Measurements from ENCODE around the gene WDR27. TPM values are rescaled to one million over a fixed set of nuclear protein-coding genes. Genes with fewer than 3 reads are reported as not detected.

The WDR27 gene
- total RNA-seq, 1 donor: 23.9 TPM

GRCh38 chr6:169452869-169453620, 248.8 kb downstream of the WDR27 start:
- peaks cover 32% of the 10 kb centered on the region for H3K4me1 ChIP-seq (ENCODE audit: insufficient read depth, low read length)
- no peaks in the 10 kb centered on the region for H3K36me3 ChIP-seq (ENCODE audit: insufficient read depth, low read length)
- peak overlapping the region; percentile 80 for H3K4me2 ChIP-seq (ENCODE audit: insufficient read depth, low read length)
- DNase-seq (ENCODE audit: insufficient read length, low spot score, missing footprints): no peak
- H3K27me3 ChIP-seq (ENCODE audit: insufficient read depth, low read length): no peaks in the 10 kb centered on the region
- H4K20me1 ChIP-seq (ENCODE audit: insufficient read depth, low read length): no peaks in the 10 kb centered on the region
- peak overlapping the region; percentile 91 for H2AFZ ChIP-seq (ENCODE audit: low read length)
- H3K4me3 ChIP-seq (ENCODE audit: insufficient read depth, low read length): no peak overlapping the region
- H3K27ac ChIP-seq (ENCODE audit: low read depth, low read length): peak overlapping the region; percentile 82
- H3K79me2 ChIP-seq (ENCODE audit: insufficient read depth, low read length): no peaks in the 10 kb centered on the region
- H3K9me3 ChIP-seq (ENCODE audit: low read depth, low read length): no peaks in the 10 kb centered on the region
- TF ChIP-seq, protein P1, sequence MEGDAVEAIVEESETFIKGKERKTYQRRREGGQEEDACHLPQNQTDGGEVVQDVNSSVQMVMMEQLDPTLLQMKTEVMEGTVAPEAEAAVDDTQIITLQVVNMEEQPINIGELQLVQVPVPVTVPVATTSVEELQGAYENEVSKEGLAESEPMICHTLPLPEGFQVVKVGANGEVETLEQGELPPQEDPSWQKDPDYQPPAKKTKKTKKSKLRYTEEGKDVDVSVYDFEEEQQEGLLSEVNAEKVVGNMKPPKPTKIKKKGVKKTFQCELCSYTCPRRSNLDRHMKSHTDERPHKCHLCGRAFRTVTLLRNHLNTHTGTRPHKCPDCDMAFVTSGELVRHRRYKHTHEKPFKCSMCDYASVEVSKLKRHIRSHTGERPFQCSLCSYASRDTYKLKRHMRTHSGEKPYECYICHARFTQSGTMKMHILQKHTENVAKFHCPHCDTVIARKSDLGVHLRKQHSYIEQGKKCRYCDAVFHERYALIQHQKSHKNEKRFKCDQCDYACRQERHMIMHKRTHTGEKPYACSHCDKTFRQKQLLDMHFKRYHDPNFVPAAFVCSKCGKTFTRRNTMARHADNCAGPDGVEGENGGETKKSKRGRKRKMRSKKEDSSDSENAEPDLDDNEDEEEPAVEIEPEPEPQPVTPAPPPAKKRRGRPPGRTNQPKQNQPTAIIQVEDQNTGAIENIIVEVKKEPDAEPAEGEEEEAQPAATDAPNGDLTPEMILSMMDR (IDR thresholded peaks at IDR 0.05; ENCODE audit: extremely low read depth, low read depth, low read length): no peak

DNA sequence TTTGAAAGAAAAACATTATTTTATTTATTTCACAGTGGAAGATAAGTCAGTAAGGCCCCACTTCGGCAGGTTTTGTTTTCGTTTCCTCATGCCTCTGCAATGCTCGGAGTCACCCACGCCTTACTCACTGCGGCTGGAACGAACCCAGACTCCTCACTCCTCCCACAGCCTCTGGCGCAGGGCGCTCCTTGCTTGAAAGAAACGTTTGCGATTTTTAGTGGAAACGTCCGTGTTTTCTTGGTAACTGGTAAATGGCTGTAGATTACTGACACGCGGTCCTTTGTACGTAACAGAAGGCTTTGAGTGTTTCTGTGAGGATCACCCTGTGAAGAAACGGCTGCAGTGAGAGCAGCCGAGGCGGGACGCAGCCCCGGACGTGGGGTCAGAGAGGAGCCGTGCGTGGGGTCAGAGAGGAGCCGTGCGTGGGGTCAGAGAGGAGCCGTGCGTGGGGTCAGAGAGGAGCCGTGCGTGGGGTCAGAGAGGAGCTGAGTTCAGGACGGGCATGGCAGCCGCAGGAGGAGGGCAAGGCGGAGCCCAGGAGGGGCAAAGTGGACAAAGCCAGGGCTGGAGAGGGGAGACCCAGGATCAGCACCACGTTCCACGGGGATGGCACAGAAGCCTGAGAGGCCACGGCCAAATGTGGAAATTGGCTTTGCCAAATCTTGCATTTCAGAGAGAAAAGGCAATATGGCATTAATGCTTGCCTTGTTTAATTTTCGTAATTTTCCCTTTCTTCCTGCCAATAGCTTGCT, 249.5 kb downstream of the WDR27 start:
- no peaks in the 10 kb centered on the region for H3K79me2 ChIP-seq (ENCODE audit: insufficient read depth, low read length)
- H4K20me1 ChIP-seq (ENCODE audit: insufficient read depth, low read length): no peaks in the 10 kb centered on the region
- H3K4me3 ChIP-seq (ENCODE audit: insufficient read depth, low read length): peak overlapping the region; percentile 63
- H3K4me1 ChIP-seq (ENCODE audit: insufficient read depth, low read length): peaks cover 32% of the 10 kb centered on the region
- peak overlapping the region; percentile 82 for H3K27ac ChIP-seq (ENCODE audit: low read depth, low read length)
- peak overlapping the region; percentile 80 for H3K4me2 ChIP-seq (ENCODE audit: insufficient read depth, low read length)
- no peaks in the 10 kb centered on the region for H3K27me3 ChIP-seq (ENCODE audit: insufficient read depth, low read length)
- TF ChIP-seq, protein P1 (IDR thresholded peaks at IDR 0.05; ENCODE audit: extremely low read depth, low read depth, low read length): no peak
- no peaks in the 10 kb centered on the region for H3K9me3 ChIP-seq (ENCODE audit: low read depth, low read length)
- peak; percentile 93 for DNase-seq (ENCODE audit: insufficient read length, low spot score, missing footprints)
- peak overlapping the region; percentile 91 for H2AFZ ChIP-seq (ENCODE audit: low read length)
- no peaks in the 10 kb centered on the region for H3K36me3 ChIP-seq (ENCODE audit: insufficient read depth, low read length)

DNA sequence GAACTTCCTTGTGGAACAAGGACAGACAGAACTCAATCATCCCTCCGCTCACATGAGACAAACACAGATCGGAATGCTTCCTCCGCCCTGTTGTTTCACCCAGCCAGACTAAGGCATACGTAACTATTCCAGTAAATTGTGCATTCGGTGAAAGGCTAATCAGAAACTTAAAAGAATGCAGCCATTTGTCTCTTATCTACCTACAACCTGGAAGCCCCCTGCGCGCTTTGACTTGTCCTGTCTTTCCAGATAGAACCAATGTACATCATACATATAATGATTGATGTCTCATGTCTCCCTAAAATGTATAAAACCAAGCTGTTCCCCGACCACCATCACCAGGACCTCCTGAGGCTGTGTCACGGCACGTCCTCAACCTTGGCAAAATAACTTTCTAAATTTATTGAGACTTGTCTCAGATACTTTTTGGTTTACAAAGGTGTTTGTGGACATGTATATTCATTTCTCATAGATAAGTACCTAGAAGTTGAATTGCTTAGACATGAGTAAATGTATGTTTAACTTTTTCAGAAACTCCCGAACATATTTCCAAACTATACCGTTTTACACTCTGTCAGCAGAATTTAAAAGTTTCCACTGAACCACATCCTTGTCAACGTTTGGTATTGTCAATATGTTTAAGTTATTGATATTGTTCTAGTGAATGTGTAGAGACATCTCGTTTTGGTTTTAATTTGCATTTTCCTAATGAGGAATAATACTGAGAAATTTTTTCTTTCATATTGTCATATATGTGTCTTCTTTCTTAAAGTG, 250.6 kb downstream of the WDR27 start:
- H4K20me1 ChIP-seq (ENCODE audit: insufficient read depth, low read length): no peaks in the 10 kb centered on the region
- H3K4me2 ChIP-seq (ENCODE audit: insufficient read depth, low read length): peak overlapping the region; percentile 80
- DNase-seq (ENCODE audit: insufficient read length, low spot score, missing footprints): no peak
- H2AFZ ChIP-seq (ENCODE audit: low read length): no peak overlapping the region
- no peaks in the 10 kb centered on the region for H3K27me3 ChIP-seq (ENCODE audit: insufficient read depth, low read length)
- H3K27ac ChIP-seq (ENCODE audit: low read depth, low read length): peak overlapping the region; percentile 82
- H3K4me3 ChIP-seq (ENCODE audit: insufficient read depth, low read length): peak overlapping the region; percentile 63
- no peaks in the 10 kb centered on the region for H3K79me2 ChIP-seq (ENCODE audit: insufficient read depth, low read length)
- TF ChIP-seq, protein P1 (IDR thresholded peaks at IDR 0.05; ENCODE audit: extremely low read depth, low read depth, low read length): no peak
- H3K4me1 ChIP-seq (ENCODE audit: insufficient read depth, low read length): peaks cover 32% of the 10 kb centered on the region
- H3K9me3 ChIP-seq (ENCODE audit: low read depth, low read length): no peaks in the 10 kb centered on the region
- no peaks in the 10 kb centered on the region for H3K36me3 ChIP-seq (ENCODE audit: insufficient read depth, low read length)

Data from osteoblast (primary cell).